NCI-H524 treated with DMSO at 0.1 percent for 48 hours (cell line): Measurements from ENCODE around the gene METTL15.
"Not testable (repeated sequence)": the region's sequence is repeated elsewhere in the genome, so short reads cannot be mapped to it uniquely, and the experiment has no call there.

Experiments used
- DNase-seq: peaks from one replicate; lab custom pipeline; 2025; lab: John Stamatoyannopoulos, UW

The METTL15 gene

GRCh38 chr11:28107750-28108618, at the start of gene METTL15, which contains the start of gene KIF18A:
TSS of gene METTL15 (plus strand) at chr11:28108388. CDS start at chr11:28113335, 4,947 bp downstream.
TSS of gene KIF18A (minus strand) at chr11:28108156. CDS start at chr11:28097947, 10,209 bp downstream.
- DNase-seq: peak; percentile 86

- DNase-seq: no peak
Measured at GRCh38 chr11:28071305-28071704, 36.9 kb upstream of the METTL15 start.

- DNase-seq: no peak
Measured at GRCh38 chr11:28072321-28072720, 35.9 kb upstream of the METTL15 start.

- no peak for DNase-seq
Measured at GRCh38 chr11:28077521-28077920, 30.7 kb upstream of the METTL15 start.

- DNase-seq: no peak
Measured at GRCh38 chr11:28083118-28083517, 25.1 kb upstream of the METTL15 start.

GRCh38 chr11:28086569-28086968, 21.6 kb upstream of the METTL15 start:
- no peak for DNase-seq

- not testable (repeated sequence) for DNase-seq
Measured at GRCh38 chr11:28087192-28087591, 21.0 kb upstream of the METTL15 start.

- not testable (repeated sequence) for DNase-seq
Measured at GRCh38 chr11:28087693-28088092, 20.5 kb upstream of the METTL15 start.

- no peak for DNase-seq
Measured at GRCh38 chr11:28089378-28089777, 18.8 kb upstream of the METTL15 start.

- DNase-seq: no peak
Measured at GRCh38 chr11:28090052-28090749, 18.0 kb upstream of the METTL15 start.

GRCh38 chr11:28092786-28093185, 15.4 kb upstream of the METTL15 start:
- no peak for DNase-seq

GRCh38 chr11:28098257-28098656, 9.9 kb upstream of the METTL15 start:
- DNase-seq: no peak

GRCh38 chr11:28099715-28100114, 8.5 kb upstream of the METTL15 start:
- no peak for DNase-seq

GRCh38 chr11:28100665-28101064, 7.5 kb upstream of the METTL15 start:
- DNase-seq: no peak

- not testable (repeated sequence) for DNase-seq
Measured at GRCh38 chr11:28102300-28102699, 5.9 kb upstream of the METTL15 start.

GRCh38 chr11:28104425-28104824, 3.8 kb upstream of the METTL15 start:
- no peak for DNase-seq

GRCh38 chr11:28104984-28105383, 3.2 kb upstream of the METTL15 start:
- DNase-seq: no peak

- DNase-seq: no peak
Measured at GRCh38 chr11:28105869-28106268, 2.3 kb upstream of the METTL15 start.

GRCh38 chr11:28106353-28107043, 1.7 kb upstream of the METTL15 start:
- no peak for DNase-seq

- DNase-seq: no peak
Measured at GRCh38 chr11:28107191-28107749, 918 bp upstream of the METTL15 start.

- no peak for DNase-seq
Measured at GRCh38 chr11:28108958-28109357, 770 bp downstream of the METTL15 start.
